GM12878 (cell line): ENCODE data around the gene PDXP. TPM values are rescaled to one million over a fixed set of nuclear protein-coding genes. Genes with fewer than 3 reads are reported as not detected.

Experiments
- ATAC-seq: fragments of 200-7000 bp; cut with Tn5 transposase; 3 replicates; pipeline ENCODE4 v1.9.1; 2020; ENCODE audit warnings: mild to moderate bottlenecking, moderate library complexity
- BruUV-seq: library from RNA; stranded (reverse); fragments of 400-500 nt; replicated peaks from 2 replicates; lab custom pipeline; 2021; lab: Mats Ljungman, UMichigan
- CTCF ChIA-PET: fragments of 300-600 bp; sonication (Branson Sonifier 250); formaldehyde crosslinking; extraction: SDS; loops from one replicate; lab custom pipeline; 2021; ENCODE audit warnings: inconsistent platforms; lab: Yijun Ruan, JAX
- POLR2A ChIA-PET: fragments of 350-600 bp; formaldehyde crosslinking; extraction: SDS; loops from one replicate; lab custom pipeline; 2021; ENCODE audit warnings: inconsistent platforms; lab: Charles Lee
- RAD21 ChIA-PET: fragments of 300-600 bp; sonication (Branson Sonifier 250); formaldehyde crosslinking; loops from one replicate; lab custom pipeline; 2023; ENCODE audit warnings: antibody characterized with exemption; ENCODE audit not compliant: unreplicated experiment; lab: Charles Lee
- SMC1A ChIA-PET: fragments of 300-600 bp; sonication (Branson Sonifier 250); formaldehyde crosslinking; loops from one replicate; lab custom pipeline; 2023; ENCODE audit not compliant: unreplicated experiment, uncharacterized antibody; lab: Charles Lee
- DNase-seq: peaks from one replicate; pipeline ENCODE4 v3.0.0-alpha.2; 2011; ENCODE audit warnings: low read depth, low spot score
- FAIRE-seq: peaks from 3 replicates; lab custom pipeline; 2011; peaks lifted over from hg19 to GRCh38; lab: Jason Lieb, UNC
- H2AFZ ChIP-seq: 2 replicates; pipeline ENCODE4 v1.6.0; 2011; ENCODE audit warnings: low read depth, low read length, control low read depth; ENCODE audit not compliant: control insufficient read depth
- H3K27ac ChIP-seq: 2 replicates; pipeline ENCODE4 v1.5.1; 2011; ENCODE audit warnings: control low read depth; ENCODE audit not compliant: control insufficient read depth, insufficient read depth
- H3K27me3 ChIP-seq, 2 experiments: replicated peaks in 1 of 2; 2 replicates each; pipeline versions ENCODE4 v1.6.0 to v1.6.1; 2011; ENCODE audit warnings: low read length in 1 of 2; ENCODE audit not compliant: control insufficient read depth in 2 of 2, insufficient read depth in 2 of 2
- H3K36me3 ChIP-seq, 2 experiments: 2 replicates each; pipeline ENCODE4 v1.5.1; 2011; ENCODE audit warnings: low read length in 1 of 2; ENCODE audit not compliant: control insufficient read depth in 2 of 2, insufficient read depth in 2 of 2
- H3K4me1 ChIP-seq: 2 replicates; pipeline ENCODE4 v1.6.1; 2011; ENCODE audit warnings: mild to moderate bottlenecking, low read length, moderate library complexity, mixed read lengths; ENCODE audit not compliant: control insufficient read depth, insufficient read depth
- H3K4me2 ChIP-seq: 2 replicates; pipeline ENCODE4 v1.6.0; 2011; ENCODE audit warnings: control low read depth; ENCODE audit not compliant: control insufficient read depth, insufficient read depth
- H3K4me3 ChIP-seq: fragments of 200-600 bp; sonication (generic); 2 replicates; pipeline ENCODE4 v1.5.1; 2016
- H3K79me2 ChIP-seq: 2 replicates; pipeline ENCODE4 v1.6.0; 2011; ENCODE audit warnings: low read length; ENCODE audit not compliant: control insufficient read depth, insufficient read depth
- H3K9ac ChIP-seq: 2 replicates; pipeline ENCODE4 v1.8.0; 2011; ENCODE audit warnings: low read length, control low read depth, mixed read lengths; ENCODE audit not compliant: control insufficient read depth, insufficient read depth
- H3K9me3 ChIP-seq: replicated peaks from 3 replicates; pipeline ENCODE4 v1.5.1; 2011; ENCODE audit warnings: mild to moderate bottlenecking, low read length; ENCODE audit not compliant: control insufficient read depth, insufficient read depth
- H4K20me1 ChIP-seq: 2 replicates; pipeline ENCODE4 v1.6.0; 2011; ENCODE audit not compliant: control insufficient read depth, insufficient read depth
- CTCF ChIP-seq, 3 experiments: IDR thresholded peaks in 2 of 3; conservative IDR thresholded peaks in 1 of 3; 2 replicates each; pipeline ENCODE4 v1.5.1; 2011; ENCODE audit warnings: low read depth in 3 of 3, low read length in 3 of 3, mild to moderate bottlenecking in 3 of 3, control low read depth in 2 of 3, moderate library complexity in 2 of 3, inconsistent platforms in 1 of 3, mixed read lengths in 1 of 3; ENCODE audit not compliant: control insufficient read depth in 2 of 3, insufficient read depth in 1 of 3; ENCODE audit errors: extremely low read depth in 1 of 3
- KLF5 ChIP-seq: fragments of 450-650 bp; IDR thresholded peaks from 2 replicates; pipeline ENCODE4 v1.6.1; 2014; ENCODE audit warnings: mild to moderate bottlenecking; ENCODE audit not compliant: partially characterized antibody
- LARP7 ChIP-seq: fragments of 450-650 bp; IDR thresholded peaks from 2 replicates; pipeline ENCODE4 v1.6.1; 2017; ENCODE audit warnings: mild to moderate bottlenecking
- MYB ChIP-seq: fragments of 150-350 bp; IDR thresholded peaks from 2 replicates; pipeline ENCODE4 v1.6.1; 2014; ENCODE audit warnings: mild to moderate bottlenecking, low read depth, low read length, borderline replicate concordance
- RELB ChIP-seq: fragments of 450-650 bp; IDR thresholded peaks from 2 replicates; pipeline ENCODE4 v1.6.1; 2017; ENCODE audit warnings: low read depth, mild to moderate bottlenecking, moderate library complexity
- SIN3A ChIP-seq: IDR thresholded peaks from 2 replicates; pipeline ENCODE4 v1.6.1; 2012; ENCODE audit warnings: low read depth, low read length, improper control_type of control experiment
- WGBS: methylation state at CpG from one replicate; pipeline ENCODE4 v1.1.6; 2016; ENCODE audit warnings: low lambda C conversion rate; ENCODE audit not compliant: insufficient replicate concordance, insufficient coverage; ENCODE audit errors: missing lambda C conversion rate; 5-methylcytosine and 5-hydroxymethylcytosine counted together
- in situ Hi-C: fragments of 300-500 bp; cut with MboI; formaldehyde crosslinking; loops from 9 replicates; pipeline ENCODE4 v1.14.3; 2018; ENCODE audit warnings: mixed read lengths
- intact Hi-C: fragments of 100-400 bp; cut with micrococcal nuclease; formaldehyde crosslinking; loops from one replicate; pipeline ENCODE4 v1.14.2; 2022; ENCODE audit not compliant: unreplicated experiment
- polyA plus RNA-seq, 11 experiments: library from polyadenylated mRNA; depleted of rRNA in 4 of 11; unstranded in 6 of 11; stranded (reverse) in 5 of 11; fragments of >200 nt; fragmentation: Nextera tagmentation in 4 of 11; fragmentation: Illumina TruSeq in 1 of 11; extraction: Ambion mirVana in 4 of 11; extraction: Trizol in 1 of 11; gene quantifications; 1 replicate in 1 of 11; 2 replicates in 10 of 11; pipeline versions ENCODE4 v1.2.1 to v1.2.3, GENCODE V29; 2011 to 2016; ENCODE audit warnings: inconsistent platforms in 2 of 11, missing spikeins in 2 of 11, low read depth in 1 of 11
- total RNA-seq, 4 experiments: library from RNA; depleted of rRNA in 3 of 4; stranded (reverse); fragments of >200 nt in 3 of 4; fragmentation: Illumina TruSeq in 1 of 4; extraction: Trizol in 1 of 4; gene quantifications; 2 replicates each; pipeline versions ENCODE4 v1.2.1 to v1.2.3, GENCODE V29; 2013 to 2021

Gene PDXP
- total and polyA plus RNA-seq, 10 of the 15 experiments (the other 5 are each of a cell fraction or from before 2014, with no cell fraction given): 4.4 to 56.7 (median 34.6) TPM

GRCh38 chr22:37626144-37626543 is 32.4 kb upstream of the PDXP start (continued):
- peak; percentile 68; the same call in 1 of the 2 replicates for TF ChIP-seq RELB
- TF ChIP-seq, all 136 proteins: peak for 4

- ChIA-PET CTCF (interaction anchor here (0.6 to 14.9 kb wide), 8 partner anchors 7 to 397 kb away, joined by 3 to 275 read pairs (median 44); partner anchors contain the start of genes GGA1, LGALS1, NOL12 and PDXP), POLR2A (interaction anchor here (0.9 to 5.0 kb wide), 12 partner anchors 7 to 218 kb away, joined by 3 to 45 read pairs (median 6); partner anchors contain the start of genes ANKRD54, GGA1, LGALS1 and SH3BP1), SMC1A (interaction anchor here (0.9 to 5.9 kb wide), 17 partner anchors 9 to 57 kb away, joined by 3 to 69 read pairs (median 5); partner anchors contain the start of genes PDXP and SH3BP1), RAD21 (interaction anchor here (0.9 to 7.1 kb wide), 9 partner anchors 8 to 54 kb away, joined by 3 to 76 read pairs (median 14); partner anchors contain the start of genes LGALS1, PDXP and SH3BP1)
- no TSS peak for BruUV-seq
- no peak overlapping the region for H3K4me2 ChIP-seq
- FAIRE-seq: no peak
- DNase-seq: no peak
- no peak overlapping the region for H3K4me3 ChIP-seq
- peaks cover 27% of the 10 kb centered on the region for H3K4me1 ChIP-seq
- intact Hi-C loops (no loop called here), in situ Hi-C loops (loop anchor here (5.0 kb wide), 1 partner anchor 56 kb away; no protein-coding TSS in a partner anchor)
- H3K27me3 ChIP-seq: no peaks in the 10 kb centered on the region
- no peaks in the 10 kb centered on the region for H3K79me2 ChIP-seq
- H3K27ac ChIP-seq: no peak overlapping the region
- 83% methylated on average over 12 of the region's 13 CpGs for WGBS
- H3K9ac ChIP-seq: no peak overlapping the region
- H4K20me1 ChIP-seq: no peaks in the 10 kb centered on the region
- peaks cover 14 to 17% of the 10 kb centered on the region in 2 experiments; a peak in 3 of 4 replicates for H3K36me3 ChIP-seq
- TF ChIP-seq SIN3A: no peak
- TF ChIP-seq LARP7: no peak
- no peak for TF ChIP-seq MYB
- no peak for TF ChIP-seq KLF5
- TF ChIP-seq CTCF (IDR thresholded peaks at IDR 0.05 in 2 of 3, conservative IDR thresholded peaks at IDR 0.05 in 1 of 3; ENCODE audit: control insufficient read depth in 2 of 3, extremely low read depth in 1 of 3, insufficient read depth in 1 of 3, low read depth in 3 of 3, low read length in 3 of 3): no peak
- ATAC-seq: no peak
- no peaks in the 10 kb centered on the region for H3K9me3 ChIP-seq
- no peak overlapping the region for H2AFZ ChIP-seq
Measured at GRCh38 chr22:37626556-37627075, 31.9 kb upstream of the PDXP start.
